Stimulated activated CD4-positive, alpha-beta T cell treated with anti-CD3 and anti-CD28 coated beads, TNF-alpha, amount 100 ng/mL, for 48 hours (primary cell): ENCODE measurements around the gene TRPM1.
"Not testable (repeated sequence)": the region's sequence is repeated elsewhere in the genome, so short reads cannot be mapped to it uniquely, and the experiment has no call there.

ENCODE experiments used
- DNase-seq, 3 donors: peaks; one replicate each; pipeline ENCODE4 v3.0.0-alpha.2; 2020; ENCODE audit warnings: low read depth in 3 of 3

The TRPM1 gene

DNA sequence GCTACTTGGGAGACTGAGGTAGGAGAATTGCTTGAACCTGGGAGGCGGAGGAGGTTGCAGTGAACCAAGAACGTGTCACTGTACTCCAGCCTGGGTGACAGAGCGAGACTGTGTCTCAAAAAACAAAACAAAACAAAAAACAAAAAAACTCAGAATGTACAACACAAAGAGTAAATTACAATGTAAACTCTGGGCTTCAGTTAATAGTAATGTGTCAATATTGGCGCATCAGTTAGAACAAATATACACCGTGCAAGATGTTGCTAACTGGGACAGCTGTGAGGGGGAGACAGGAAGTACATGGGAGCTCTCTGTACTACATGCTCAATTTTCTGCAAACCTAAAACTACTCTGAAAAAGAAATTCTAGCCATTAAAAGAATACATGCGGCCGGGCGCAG lies 23.5 kb upstream of the TRPM1 start:
- DNase-seq, result no peak

DNA sequence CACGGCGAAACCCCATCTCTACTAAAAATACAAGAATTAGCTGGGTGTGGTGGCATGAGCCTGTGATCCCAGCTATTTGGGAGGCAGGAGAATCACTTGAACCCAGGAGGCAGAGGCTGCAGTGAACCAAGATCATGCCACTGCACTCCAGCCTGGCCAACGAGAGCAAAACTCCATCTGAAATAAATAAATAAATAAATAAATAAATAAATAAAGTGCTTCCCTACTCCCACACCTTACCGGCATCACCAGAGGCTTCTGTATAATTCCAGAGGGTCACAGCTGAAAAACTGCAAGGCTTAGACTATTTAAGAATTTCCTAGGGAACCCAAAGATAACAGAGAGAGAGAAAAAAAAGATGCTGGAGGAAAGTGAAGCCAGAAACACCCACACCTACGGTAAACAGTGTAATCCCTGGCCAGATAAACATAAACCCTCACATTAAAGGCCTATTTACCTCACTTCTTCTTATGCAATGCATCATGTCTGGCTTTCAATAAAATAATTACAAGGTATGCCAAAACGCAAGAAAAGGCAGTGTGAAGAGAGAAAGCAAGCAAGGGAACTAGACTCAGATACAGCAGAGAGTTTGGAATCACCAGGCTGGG lies 15.0 kb upstream of the TRPM1 start:
- no peak for DNase-seq

DNA sequence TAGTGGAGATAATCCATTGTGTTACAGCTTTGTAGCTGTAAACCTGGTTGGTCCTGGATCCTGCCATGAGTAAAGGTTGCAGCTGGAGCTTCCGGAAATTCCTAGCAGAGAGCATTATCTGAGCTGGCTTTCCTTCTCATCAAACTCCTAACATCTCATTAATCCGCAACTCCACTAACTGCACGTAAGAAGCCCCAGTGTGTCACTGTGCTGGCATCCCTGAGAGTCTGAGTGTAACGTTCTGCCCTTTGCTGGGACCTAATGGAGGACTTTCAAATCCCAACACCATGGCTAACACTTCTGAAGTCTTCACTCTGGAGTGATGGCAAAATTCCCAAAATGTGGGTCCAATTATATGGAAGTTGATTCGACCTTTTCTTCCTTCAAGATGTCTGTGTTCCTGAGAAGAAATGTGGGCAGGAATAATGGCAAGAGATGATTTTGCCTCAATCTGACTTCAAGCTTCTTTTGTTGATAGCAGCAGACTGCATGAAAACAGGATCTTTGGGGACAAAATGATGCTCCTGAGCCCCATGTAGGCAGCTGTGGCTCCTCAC lies 9.6 kb upstream of the TRPM1 start:
- DNase-seq, result no peak

DNA sequence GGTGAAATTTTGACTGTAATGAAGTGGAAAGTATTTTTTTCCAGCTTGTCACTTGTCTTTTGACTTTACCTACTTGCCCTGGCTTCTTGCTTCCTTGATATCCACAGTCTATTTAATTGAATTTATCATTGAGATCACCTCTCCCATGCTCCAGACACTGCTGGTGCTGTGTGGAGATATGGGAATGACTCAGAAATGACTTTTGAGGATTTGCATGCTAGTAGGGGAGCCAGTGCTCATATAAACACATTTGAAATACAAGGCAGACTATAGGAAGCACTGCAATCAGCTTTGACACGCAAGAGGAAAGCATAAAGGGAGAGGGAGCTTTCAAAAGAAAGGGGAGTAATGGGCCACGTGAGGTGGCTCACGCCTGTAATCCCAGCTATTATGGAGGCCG lies 7.3 kb upstream of the TRPM1 start:
- DNase-seq, result no peak

DNA sequence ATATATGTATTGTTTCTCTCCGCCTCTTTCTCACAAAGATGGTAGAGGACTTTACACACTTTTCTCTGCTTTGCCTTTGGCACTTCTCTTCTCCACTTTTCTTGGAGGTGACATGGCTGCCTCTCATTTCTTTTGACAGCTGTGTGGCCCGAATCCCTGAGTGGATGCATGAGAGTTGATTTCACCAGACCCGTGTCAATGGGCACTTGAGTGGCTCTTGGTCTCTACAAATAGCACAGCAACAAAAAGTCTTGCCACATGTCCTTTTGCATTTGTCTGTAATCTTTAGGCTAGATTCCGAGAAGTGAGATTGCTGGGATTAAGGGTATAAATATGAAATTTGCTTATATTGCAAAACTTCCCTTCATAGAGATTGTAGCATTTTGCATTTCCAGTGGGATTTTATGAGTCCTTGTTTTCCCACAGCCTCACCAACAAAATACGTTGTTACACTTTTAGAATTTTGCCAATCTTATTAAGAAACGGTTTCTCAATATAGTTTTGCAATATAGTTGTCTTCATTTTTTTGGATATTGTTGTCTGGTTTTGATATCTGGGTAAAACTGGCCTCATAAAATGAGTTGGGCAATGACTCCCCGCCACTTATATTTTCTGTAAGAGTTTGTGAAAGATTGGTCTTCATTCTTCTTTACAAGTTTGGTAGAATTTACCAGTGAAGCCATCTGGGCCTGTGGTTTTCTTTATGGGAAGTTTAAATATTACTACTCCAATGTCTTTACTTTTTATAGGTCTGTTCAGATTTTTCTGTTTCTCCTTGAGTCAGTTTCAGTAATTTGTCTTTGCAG lies 5.2 kb upstream of the TRPM1 start:
- DNase-seq, result no peak

DNA sequence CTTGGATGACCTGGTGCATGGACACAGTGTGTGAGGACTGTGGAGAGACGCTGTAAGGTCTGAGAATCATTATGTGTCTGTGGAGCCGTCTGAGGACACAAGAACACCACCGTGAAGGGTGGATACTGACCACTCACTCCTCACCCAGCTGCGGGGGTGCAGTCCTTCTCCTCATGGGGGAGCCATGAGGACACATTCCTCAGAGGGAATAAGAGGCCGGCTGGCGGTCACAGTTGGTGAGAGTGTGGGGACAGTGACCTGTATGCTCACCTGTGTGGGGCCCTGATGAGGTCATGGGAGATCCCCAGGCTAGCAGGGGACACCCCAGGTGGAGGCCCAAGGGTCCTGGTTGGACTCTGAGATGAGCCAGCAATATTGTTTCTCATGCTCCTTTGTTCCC lies 2.5 kb upstream of the TRPM1 start:
- DNase-seq, result no peak

DNA sequence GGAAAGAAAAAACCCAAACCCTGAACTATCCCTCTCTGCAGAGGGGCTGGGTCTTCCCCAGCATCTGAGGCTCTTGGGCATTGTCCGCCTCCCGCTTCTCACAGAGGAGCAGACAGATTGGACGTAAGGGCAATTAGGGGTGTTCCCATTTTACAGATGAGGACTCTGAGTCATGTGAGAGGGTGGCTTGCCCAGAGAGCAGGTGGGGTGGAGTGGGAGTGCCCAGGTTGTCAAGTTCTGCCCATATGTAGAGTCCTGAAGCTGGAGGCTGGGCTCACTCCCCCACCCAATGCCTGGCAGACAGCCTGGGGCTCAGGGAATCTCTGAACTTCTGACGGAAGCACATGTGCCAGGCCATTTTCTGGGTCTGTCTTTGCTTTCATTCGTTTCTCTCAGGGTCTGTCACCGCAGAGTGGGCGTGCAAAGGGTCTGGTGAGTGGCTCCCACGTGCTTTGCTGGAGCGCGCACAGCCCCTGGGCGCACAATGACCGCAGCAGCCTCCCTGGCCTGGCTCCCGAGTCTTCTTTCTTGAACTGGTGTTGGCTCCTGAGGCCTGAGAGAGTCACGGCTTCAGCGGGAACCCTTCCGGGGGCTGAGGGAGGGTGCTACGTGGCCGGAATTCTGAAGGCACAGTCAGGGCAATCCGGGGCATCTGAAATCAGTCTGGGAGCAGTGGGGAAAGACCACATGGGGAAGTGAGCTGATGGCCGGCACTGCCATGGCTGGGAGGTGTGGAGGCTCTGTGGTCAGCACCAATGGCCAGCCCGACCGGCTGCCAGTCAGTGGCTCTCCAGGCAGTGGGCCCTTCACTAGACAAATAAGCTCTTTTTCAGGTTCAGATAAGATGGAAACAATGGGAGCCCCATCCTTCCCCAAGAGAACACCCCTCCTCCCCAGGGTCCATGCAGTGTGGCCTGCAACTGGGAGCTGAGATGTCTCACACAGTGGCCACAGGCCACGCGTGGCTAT lies 1.1 kb upstream of the TRPM1 start:
- DNase-seq, result no peak

DNA sequence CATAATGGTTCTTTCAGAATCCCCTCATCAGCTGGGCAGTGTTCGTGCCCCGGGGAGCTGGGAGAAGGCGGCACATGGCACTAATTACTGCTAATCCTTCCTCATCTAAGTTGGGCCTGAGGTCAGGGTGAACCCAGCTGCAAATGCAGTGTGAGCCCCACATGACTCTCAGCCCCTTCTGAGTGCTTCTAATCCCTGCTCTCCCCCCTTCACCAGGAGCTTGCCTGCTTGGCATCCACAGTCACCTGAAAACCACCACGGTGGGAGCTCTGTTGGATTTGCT lies 455 bp upstream of the TRPM1 start:
- DNase-seq, result no peak

DNA sequence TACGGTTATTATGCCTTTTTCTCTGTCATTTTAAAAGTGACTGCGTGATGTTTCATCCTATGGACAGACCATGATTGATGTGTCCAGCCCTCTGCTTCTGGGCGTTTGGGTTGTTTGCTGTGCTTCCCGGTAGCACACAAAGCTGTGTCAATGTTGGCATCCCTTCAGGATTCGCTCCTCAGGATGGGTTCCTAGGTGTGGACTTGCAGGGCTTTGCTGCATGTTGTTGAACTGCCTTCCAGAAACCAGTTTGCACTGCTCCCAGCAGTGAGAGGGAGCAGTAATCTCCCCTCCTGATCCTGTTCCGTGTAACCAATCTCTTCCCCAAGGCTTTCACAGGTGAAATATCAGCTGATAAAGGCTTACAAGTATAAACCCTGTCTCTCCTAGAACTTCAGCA lies 787 bp downstream of the TRPM1 start:
- DNase-seq, result no peak

DNA sequence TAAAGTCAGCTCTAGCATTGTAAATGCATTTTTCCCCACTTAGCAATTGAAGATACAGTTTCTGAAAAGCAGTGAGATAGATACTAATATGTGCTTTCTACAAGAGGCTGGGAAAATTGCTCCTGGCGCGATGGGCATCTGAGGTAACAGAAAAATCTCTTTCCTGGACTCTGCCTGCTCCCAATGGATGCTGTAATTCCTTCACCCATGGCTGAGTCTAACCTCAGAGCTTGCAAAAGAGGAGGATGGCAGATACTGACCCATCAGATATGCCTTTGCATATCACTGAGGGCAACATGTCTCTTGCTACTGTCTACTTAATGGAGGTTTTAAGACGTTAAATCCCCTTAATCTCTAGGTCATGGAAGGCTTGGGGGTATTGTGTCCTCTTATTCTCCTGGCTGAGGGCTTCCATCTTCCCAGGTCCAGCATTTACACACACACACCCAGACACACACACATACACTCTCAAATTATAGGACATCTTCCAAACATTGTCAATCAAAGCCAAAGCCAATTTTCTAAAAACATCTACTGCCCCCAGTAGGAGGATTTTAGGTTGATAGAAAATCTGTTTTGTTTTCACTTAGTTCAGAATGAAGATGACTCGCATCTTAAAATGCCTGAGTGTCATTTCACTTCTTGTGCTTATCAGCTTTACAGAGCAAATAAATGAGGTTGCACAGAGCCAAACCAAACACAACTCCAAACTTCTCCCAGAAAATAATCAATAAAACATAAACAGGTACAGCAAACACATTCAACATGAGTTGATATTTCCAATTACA lies 2.4 kb downstream of the TRPM1 start:
- no peak for DNase-seq

DNA sequence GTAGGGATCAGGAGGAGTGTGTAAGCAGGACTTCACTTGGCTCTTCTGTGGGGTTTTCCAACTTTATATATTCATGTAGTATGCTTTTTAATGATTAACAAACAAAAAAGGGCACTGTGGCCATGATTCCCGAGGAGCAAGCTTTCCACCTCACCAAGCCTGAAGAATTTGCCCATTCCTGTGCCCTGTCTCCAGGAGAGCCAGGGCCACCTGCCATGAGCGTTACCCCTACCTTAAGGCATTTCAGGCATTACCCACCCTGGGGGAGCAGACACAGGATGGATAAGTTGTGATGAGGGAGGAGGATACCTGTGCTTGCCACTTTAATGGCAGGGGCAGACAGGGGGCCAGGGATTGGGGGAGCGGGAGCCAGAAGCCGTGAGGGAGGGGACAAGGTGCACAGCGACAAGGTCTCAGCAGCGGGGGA lies 3.0 kb downstream of the TRPM1 start:
- DNase-seq, result no peak

DNA sequence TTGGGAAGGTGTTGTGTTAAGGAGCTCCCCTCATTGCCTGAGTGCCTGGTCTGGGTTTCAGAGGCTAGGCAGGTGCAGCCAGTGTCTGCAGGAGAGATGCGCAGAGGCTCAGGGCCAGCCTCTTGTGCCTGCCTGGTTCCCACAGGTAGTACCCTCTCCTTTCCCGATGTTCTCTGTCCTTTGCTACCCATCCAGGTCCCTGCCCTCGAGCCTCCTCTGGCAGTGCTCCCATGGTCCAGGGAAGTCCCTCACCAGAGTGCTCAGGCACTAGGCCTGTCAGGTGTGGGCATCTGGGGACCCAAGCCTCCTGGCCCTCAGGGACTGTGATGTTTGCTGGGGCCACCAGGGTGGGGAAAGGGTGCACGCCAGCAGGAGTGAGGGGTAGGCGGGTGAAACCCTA lies 5.0 kb downstream of the TRPM1 start:
- no peak for DNase-seq

DNA sequence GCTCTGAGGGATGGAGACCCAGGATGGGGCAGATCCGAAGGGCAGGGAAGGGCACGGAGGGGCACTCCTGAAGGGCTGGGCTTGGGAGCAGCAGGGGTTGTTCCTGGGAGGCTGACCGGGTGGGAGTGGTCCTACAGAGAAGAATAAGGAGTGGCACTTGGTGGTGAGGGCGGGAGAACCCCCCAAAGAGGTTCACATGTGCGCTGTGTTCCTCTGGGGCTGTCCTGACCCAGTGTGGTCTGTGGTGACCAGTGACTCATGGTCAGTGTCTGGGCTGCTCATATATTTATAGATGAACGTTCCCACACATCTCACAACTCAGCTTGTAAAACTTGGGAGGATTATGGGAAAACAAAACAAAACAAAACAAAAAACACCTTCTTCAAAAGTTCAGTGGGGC lies 10.0 kb downstream of the TRPM1 start:
- no peak for DNase-seq

DNA sequence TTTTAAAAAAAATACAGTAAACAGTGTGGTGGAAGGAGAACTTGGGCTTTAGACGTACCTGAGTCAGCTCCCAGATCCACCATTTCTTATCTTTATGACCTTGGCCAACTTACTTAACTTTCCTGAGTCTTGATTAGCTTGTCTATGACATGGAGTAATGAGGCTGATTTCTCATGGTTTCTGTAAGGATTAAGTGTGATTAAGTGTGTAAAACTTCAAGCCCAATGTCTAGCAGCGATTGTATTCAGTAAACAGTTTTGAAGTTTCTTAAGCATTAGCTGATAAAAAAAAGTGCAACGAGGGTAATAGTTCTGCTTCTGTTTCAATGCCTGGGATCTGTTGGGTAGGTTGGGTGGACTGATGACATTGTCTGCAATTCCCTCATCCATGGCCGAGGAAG lies 10.8 kb downstream of the TRPM1 start:
- no peak for DNase-seq

DNA sequence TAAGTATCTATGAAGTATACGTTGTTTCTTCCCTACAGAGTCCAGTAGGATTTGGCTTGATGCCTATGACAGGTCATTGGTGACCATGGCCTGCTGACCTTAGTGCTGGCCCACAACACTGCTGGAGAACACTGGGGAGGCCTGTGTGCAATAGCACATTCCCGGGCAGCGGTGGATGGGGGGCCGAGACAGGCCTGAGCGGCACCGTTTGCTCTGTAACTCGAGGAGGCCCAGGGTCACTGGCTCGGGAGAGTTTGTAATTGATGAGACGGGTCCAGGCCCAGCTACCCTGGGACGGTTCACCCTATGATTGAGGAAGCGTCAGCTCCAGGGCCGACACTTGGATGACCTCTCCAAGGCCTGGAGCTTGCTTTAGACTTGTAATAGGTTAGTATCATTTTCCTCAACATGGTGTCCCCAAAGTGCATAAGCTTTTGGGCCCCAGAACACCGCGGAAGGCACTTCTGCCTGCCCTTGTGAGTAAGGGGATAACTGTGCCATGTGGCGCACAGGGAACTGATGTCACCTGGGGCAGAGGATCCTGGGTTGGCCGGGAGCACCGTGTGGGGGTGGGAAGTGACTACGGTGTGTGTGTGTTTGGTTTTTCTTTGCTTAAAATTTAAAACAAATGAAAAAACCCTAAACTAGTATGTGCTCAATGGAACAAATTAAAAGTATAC lies 12.0 kb downstream of the TRPM1 start:
- no peak for DNase-seq

DNA sequence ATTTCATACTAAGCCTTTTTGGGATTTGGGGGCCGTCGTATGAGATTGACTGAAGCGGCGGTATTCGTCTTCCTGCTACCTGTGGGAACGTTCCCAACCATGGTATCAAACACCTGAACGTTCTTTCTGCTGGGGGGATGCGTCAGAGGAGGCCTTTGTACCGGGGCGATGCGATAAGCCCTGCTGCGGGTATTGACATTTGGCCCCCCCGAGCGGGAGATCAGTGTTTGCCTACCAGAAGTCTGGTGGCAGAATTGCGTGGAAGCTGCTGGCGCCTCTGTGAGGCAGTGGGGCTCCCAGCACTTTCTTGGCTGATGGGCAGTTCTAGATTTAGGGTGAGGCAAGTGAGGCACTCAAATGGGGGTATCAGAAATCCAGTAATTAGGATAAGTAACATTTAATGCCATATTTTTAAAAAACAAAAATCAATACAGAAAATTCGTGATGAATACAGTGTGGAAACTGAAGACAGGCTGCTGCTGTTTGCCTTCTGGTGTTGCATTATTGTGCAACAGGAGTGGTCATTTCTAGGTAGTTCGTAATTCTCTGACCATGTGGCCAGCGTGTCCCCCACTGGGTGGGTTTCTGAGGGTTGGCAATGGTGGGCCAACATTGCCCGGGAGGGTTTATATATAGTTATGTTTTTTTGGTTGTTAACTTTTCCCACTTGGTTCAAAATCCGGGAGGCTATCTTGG lies 12.7 kb downstream of the TRPM1 start:
- no peak for DNase-seq

DNA sequence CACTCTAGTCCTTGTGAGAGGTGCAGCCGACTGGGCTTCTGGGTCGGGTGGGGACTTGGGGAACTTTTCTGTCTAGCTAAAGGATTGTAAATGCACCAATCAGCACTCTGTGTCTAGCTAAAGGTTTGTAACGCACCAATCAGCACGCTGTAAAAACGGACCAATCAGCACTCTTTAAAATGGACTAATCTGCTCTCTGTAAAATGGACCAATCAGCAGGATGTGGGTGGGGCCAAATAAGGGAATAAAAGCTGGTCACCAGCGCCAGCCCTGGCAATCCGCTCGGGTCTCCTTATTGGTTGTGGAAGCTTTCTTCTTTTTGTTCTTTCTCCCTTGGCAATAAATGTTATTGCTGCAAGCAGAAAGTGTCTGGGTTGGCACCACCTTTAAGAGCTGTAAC lies 13.5 kb downstream of the TRPM1 start:
- DNase-seq, result not testable (repeated sequence)

DNA sequence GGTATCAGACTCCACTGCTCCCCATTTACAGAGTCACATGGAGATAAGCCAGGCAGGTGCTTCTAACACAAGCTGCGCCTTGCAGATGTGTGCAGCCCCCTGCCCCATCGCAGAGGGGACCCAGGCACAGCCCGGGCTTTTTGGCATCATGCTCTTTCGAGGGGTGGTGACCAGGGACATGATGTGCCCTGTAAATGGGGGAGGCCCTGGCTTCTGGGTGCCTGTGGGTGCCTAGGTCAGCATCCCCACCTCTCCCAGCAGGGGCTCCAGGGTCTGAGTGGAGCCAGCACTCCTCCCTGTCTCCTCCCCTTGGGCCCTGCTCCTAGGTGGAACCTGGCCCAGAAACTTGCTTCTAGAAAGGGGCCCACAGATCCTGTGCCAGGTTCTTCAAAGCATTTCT lies 15.2 kb downstream of the TRPM1 start:
- DNase-seq, result no peak

DNA sequence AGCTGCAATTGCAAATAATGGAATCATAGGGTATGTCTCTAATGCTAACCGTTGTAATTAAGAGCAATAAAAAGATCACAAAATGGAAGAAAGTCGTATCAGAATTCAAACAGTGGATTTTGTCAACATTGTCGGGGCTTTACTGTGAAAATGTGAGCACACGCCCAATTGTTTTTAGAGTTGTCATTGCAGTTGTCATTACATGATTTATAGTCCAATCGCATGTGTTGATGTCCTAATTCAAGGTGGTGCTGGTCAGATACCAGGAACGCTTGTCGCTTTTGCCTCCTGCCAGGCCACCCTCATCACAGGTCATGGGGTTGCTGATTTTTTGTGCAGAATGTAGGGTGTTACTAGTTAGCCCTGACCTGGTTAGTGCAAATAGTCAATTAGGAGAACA lies 16.2 kb downstream of the TRPM1 start:
- DNase-seq, result no peak

DNA sequence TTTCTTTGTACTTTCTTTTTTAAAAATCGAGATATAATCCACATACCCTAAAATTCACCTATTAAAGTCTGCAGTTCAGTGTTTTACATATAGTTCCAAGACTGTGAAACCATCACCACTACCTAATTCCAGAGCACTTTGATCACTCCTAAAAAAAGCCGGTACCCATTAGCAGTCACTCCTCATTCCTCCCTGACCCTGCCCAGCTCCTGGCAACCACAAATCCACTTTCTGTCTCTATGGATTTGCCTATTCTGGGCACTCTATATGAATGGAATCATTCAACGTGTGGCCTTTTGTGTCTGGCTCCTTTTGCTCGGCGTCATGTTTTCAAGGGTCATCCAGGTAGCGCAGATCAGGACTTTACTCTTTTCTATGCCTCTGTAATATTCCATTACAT lies 17.3 kb downstream of the TRPM1 start:
- DNase-seq, result no peak
